GM12878 (cell line): ENCODE results near the gene S100A9.

Experiments used
- BCL11A ChIP-seq: IDR thresholded peaks from 2 replicates; pipeline ENCODE4 v1.6.1; 2011; ENCODE audit warnings: low read depth, low read length
- CEBPB ChIP-seq, 2 experiments: fragments of 150-350 bp in 1 of 2; IDR thresholded peaks; 2 replicates each; pipeline ENCODE4 v1.6.1; 2012 to 2014; ENCODE audit warnings: low read depth in 2 of 2, low read length in 2 of 2, borderline replicate concordance in 1 of 2, inconsistent platforms in 1 of 2
- CREM ChIP-seq: IDR thresholded peaks from 2 replicates; pipeline ENCODE4 v1.6.1; 2014; ENCODE audit warnings: antibody characterized with exemption, low read depth
- EGR1 ChIP-seq, 2 experiments: IDR thresholded peaks; 1 replicate in 1 of 2; 2 replicates in 1 of 2; pipeline ENCODE4 v1.6.1; 2011 to 2012; ENCODE audit warnings: low read depth in 2 of 2, low read length in 2 of 2, borderline replicate concordance in 1 of 2, mild to moderate bottlenecking in 1 of 2, moderate library complexity in 1 of 2
- ETV6 ChIP-seq, 2 experiments: fragments of 450-650 bp in 1 of 2; IDR thresholded peaks in 1 of 2; conservative IDR thresholded peaks in 1 of 2; 2 replicates each; pipeline ENCODE4 v1.6.1; 2014; ENCODE audit warnings: antibody characterized with exemption in 1 of 2, borderline replicate concordance in 1 of 2, low read depth in 1 of 2, mild to moderate bottlenecking in 1 of 2, moderate library complexity in 1 of 2
- FOXM1 ChIP-seq: IDR thresholded peaks from 2 replicates; pipeline ENCODE4 v1.6.1; 2012; ENCODE audit warnings: low read depth, mild to moderate bottlenecking, inconsistent platforms, low read length, moderate library complexity
- HCFC1 ChIP-seq: fragments of 150-350 bp; IDR thresholded peaks from 2 replicates; pipeline ENCODE4 v1.6.1; 2014; ENCODE audit warnings: low read length
- MLLT1 ChIP-seq: fragments of 450-650 bp; IDR thresholded peaks from 2 replicates; pipeline ENCODE4 v1.6.1; 2016; ENCODE audit warnings: mild to moderate bottlenecking
- PAX8 ChIP-seq: fragments of 450-650 bp; IDR thresholded peaks from 2 replicates; pipeline ENCODE4 v1.6.1; 2017; ENCODE audit warnings: mild to moderate bottlenecking, moderate library complexity
- POLR2A ChIP-seq: IDR thresholded peaks from 2 replicates; pipeline ENCODE4 v1.6.1; 2011; ENCODE audit warnings: low read depth, mild to moderate bottlenecking, low read length
- POLR2AphosphoS5 ChIP-seq: IDR thresholded peaks from 2 replicates; pipeline ENCODE4 v1.6.1; 2011; ENCODE audit warnings: mild to moderate bottlenecking, low read length, inconsistent platforms
- SPI1 ChIP-seq: IDR thresholded peaks from 2 replicates; pipeline ENCODE4 v1.6.1; 2011; ENCODE audit warnings: low read depth, mild to moderate bottlenecking, low read length, moderate library complexity, borderline replicate concordance; ENCODE audit not compliant: insufficient read depth

- TF ChIP-seq BCL11A (no peak), ETV6 (conservative IDR thresholded peaks at IDR 0.05 in 1 of 2, IDR thresholded peaks at IDR 0.05 in 1 of 2; ENCODE audit: borderline replicate concordance in 1 of 2, low read depth in 1 of 2) (no peak), POLR2A (no peak), SPI1 (no peak), PAX8 (no peak), FOXM1 (no peak), POLR2AphosphoS5 (no peak), HCFC1 (no peak), CREM (no peak), MLLT1 (no peak), EGR1 (IDR thresholded peaks at IDR 0.05; ENCODE audit: borderline replicate concordance in 1 of 2, low read depth in 2 of 2, low read length in 2 of 2) (no peak), CEBPB (IDR thresholded peaks at IDR 0.05; ENCODE audit: borderline replicate concordance in 1 of 2, low read depth in 2 of 2, low read length in 2 of 2) (no peak)
Observed at GRCh38 chr1:153348511-153349362, 8.9 kb upstream of the S100A9 start, which contains the start of gene PGLYRP4.
